Vagina (tissue), 2 donors: ENCODE measurements around the gene UST. TPM values are rescaled to one million over a fixed set of nuclear protein-coding genes. Genes with fewer than 3 reads are reported as not detected.
"Not testable (repeated sequence)": the region's sequence is repeated elsewhere in the genome, so short reads cannot be mapped to it uniquely, and the experiment has no call there.

ENCODE experiments used
- DNase-seq, 2 donors: peaks; one replicate each; pipeline ENCODE4 v3.0.0-alpha.2; 2017; ENCODE audit errors: extremely low spot score in 2 of 2
- H3K27ac ChIP-seq: fragments of 200-600 bp; sonication (generic); one replicate; pipeline ENCODE4 v1.5.1; 2019
- H3K27me3 ChIP-seq: fragments of 200-600 bp; sonication (generic); one replicate; pipeline ENCODE4 v1.5.1; 2019
- H3K36me3 ChIP-seq, 2 donors: fragments of 200-600 bp; sonication (generic); one replicate each; pipeline ENCODE4 v1.5.1; 2017 to 2019
- H3K4me1 ChIP-seq: fragments of 200-600 bp; sonication (generic); one replicate; pipeline ENCODE4 v1.5.1; 2019
- H3K4me3 ChIP-seq, 2 donors: fragments of 200-600 bp; sonication (generic); 1 replicate in 1 of 2; 2 replicates in 1 of 2; pipeline ENCODE4 v1.5.1; 2016 to 2019
- H3K9me3 ChIP-seq: fragments of 200-600 bp; sonication (generic); one replicate; pipeline ENCODE4 v1.5.1; 2019
- CTCF ChIP-seq, 3 experiments: fragments of 450-650 bp in 2 of 3; fragments of 200-600 bp in 1 of 3; sonication (generic) in 1 of 3; IDR thresholded peaks; one replicate each; pipeline ENCODE4 v1.5.1; 2017 to 2019; ENCODE audit warnings: antibody characterized with exemption in 3 of 3, mild to moderate bottlenecking in 2 of 3, moderate library complexity in 2 of 3
- POLR2A ChIP-seq, 2 donors: fragments of 450-650 bp; IDR thresholded peaks; one replicate each; pipeline ENCODE4 v1.6.1; 2017; ENCODE audit warnings: antibody characterized with exemption in 2 of 2, mild to moderate bottlenecking in 2 of 2, moderate library complexity in 2 of 2
- POLR2AphosphoS5 ChIP-seq, 2 donors: sonication (generic); formaldehyde crosslinking; IDR thresholded peaks; one replicate each; pipeline ENCODE4 v1.9.0; 2017; ENCODE audit warnings: antibody characterized with exemption in 2 of 2, mild to moderate bottlenecking in 2 of 2, low read depth in 1 of 2; ENCODE audit not compliant: insufficient read depth in 1 of 2
- intact Hi-C: fragments of 100-400 bp; cut with DNase I; formaldehyde crosslinking; loops from one replicate; pipeline ENCODE4 v1.15.1; 2023
- total RNA-seq: library from RNA; depleted of rRNA; stranded (reverse); fragments of >200 nt; gene quantifications from one replicate; pipeline ENCODE4 v1.2.3, GENCODE V29; 2016

The UST gene
- total RNA-seq, 1 donor from 2014 or later = 14.2 TPM

- no peak overlapping the region for H3K4me3 ChIP-seq
- no peaks in the 10 kb centered on the region for H3K9me3 ChIP-seq
- peaks cover 10% of the 10 kb centered on the region for H3K4me1 ChIP-seq
- TF ChIP-seq POLR2AphosphoS5 (IDR thresholded peaks at IDR 0.05; ENCODE audit: insufficient read depth in 1 of 2, low read depth in 1 of 2) (no peak), POLR2A (IDR thresholded peaks at IDR 0.05) (no peak), CTCF (IDR thresholded peaks at IDR 0.05) (no peak)
- DNase-seq = no peak
- intact Hi-C loops = no loop called here
- no peaks in the 10 kb centered on the region for H3K27me3 ChIP-seq
- H3K27ac ChIP-seq = no peak overlapping the region
- H3K36me3 ChIP-seq = no peaks in the 10 kb centered on the region
Measured at GRCh38 chr6:148954934-148955333, 208.1 kb downstream of the UST start.

- intact Hi-C loops = no loop called here
- no peak overlapping the region for H3K4me3 ChIP-seq
Measured at GRCh38 chr6:148955441-148955840, 208.6 kb downstream of the UST start.

GRCh38 chr6:148956163-148956562, 209.3 kb downstream of the UST start:
- H3K27me3 ChIP-seq, H3K36me3 ChIP-seq, H3K27ac ChIP-seq, H3K4me3 ChIP-seq, intact Hi-C loops, DNase-seq, H3K9me3 ChIP-seq: not testable (repeated sequence)
- peaks cover 10% of the 10 kb centered on the region for H3K4me1 ChIP-seq

More at GRCh38 chr6:148955441-148955840, 208.6 kb downstream of the UST start:
- H3K27ac ChIP-seq = no peak overlapping the region
- H3K27me3 ChIP-seq = no peaks in the 10 kb centered on the region
- TF ChIP-seq POLR2AphosphoS5 (IDR thresholded peaks at IDR 0.05; ENCODE audit: insufficient read depth in 1 of 2, low read depth in 1 of 2) (no peak), POLR2A (IDR thresholded peaks at IDR 0.05) (no peak), CTCF (IDR thresholded peaks at IDR 0.05) (no peak)
- H3K9me3 ChIP-seq = no peaks in the 10 kb centered on the region
- H3K36me3 ChIP-seq = no peaks in the 10 kb centered on the region
- DNase-seq = no peak
- peaks cover 10% of the 10 kb centered on the region for H3K4me1 ChIP-seq

- intact Hi-C loops = no loop called here
- TF ChIP-seq CTCF (IDR thresholded peaks at IDR 0.05) (no peak), POLR2AphosphoS5 (IDR thresholded peaks at IDR 0.05; ENCODE audit: insufficient read depth in 1 of 2, low read depth in 1 of 2) (no peak), POLR2A (IDR thresholded peaks at IDR 0.05) (no peak)
- Histone ChIP-seq H3K4me1 (peaks cover 3% of the 10 kb centered on the region), H3K36me3 (no peaks in the 10 kb centered on the region), H3K27me3 (no peaks in the 10 kb centered on the region), H3K9me3 (no peaks in the 10 kb centered on the region), H3K4me3 (no peak overlapping the region), H3K27ac (no peak overlapping the region)
- no peak for DNase-seq
Measured at GRCh38 chr6:148957752-148958151, 210.9 kb downstream of the UST start.

GRCh38 chr6:148959008-148959407, 212.2 kb downstream of the UST start:
- DNase-seq = no peak
- TF ChIP-seq CTCF (IDR thresholded peaks at IDR 0.05) = no peak
- TF ChIP-seq POLR2AphosphoS5 (IDR thresholded peaks at IDR 0.05; ENCODE audit: insufficient read depth in 1 of 2, low read depth in 1 of 2) = no peak
- intact Hi-C loops = no loop called here
- Histone ChIP-seq H3K27ac (no peak overlapping the region), H3K9me3 (no peaks in the 10 kb centered on the region), H3K36me3 (no peaks in the 10 kb centered on the region), H3K27me3 (no peaks in the 10 kb centered on the region), H3K4me1 (no peaks in the 10 kb centered on the region), H3K4me3 (no peak overlapping the region)

- Histone ChIP-seq H3K9me3 (no peaks in the 10 kb centered on the region), H3K4me3 (no peak overlapping the region), H3K27me3 (no peaks in the 10 kb centered on the region), H3K36me3 (no peaks in the 10 kb centered on the region), H3K4me1 (no peaks in the 10 kb centered on the region), H3K27ac (no peak overlapping the region)
- DNase-seq = no peak
- TF ChIP-seq CTCF (IDR thresholded peaks at IDR 0.05) (no peak), POLR2A (IDR thresholded peaks at IDR 0.05) (no peak), POLR2AphosphoS5 (IDR thresholded peaks at IDR 0.05; ENCODE audit: insufficient read depth in 1 of 2, low read depth in 1 of 2) (no peak)
- intact Hi-C loops = no loop called here
Measured at GRCh38 chr6:148959501-148959900, 212.7 kb downstream of the UST start.
